ENCODE measurements around the gene P2RX6.
"Not testable (repeated sequence)": the region's sequence is repeated elsewhere in the genome, so short reads cannot be mapped to it uniquely, and the experiment has no call there.

P2RX6 gene

DNA sequence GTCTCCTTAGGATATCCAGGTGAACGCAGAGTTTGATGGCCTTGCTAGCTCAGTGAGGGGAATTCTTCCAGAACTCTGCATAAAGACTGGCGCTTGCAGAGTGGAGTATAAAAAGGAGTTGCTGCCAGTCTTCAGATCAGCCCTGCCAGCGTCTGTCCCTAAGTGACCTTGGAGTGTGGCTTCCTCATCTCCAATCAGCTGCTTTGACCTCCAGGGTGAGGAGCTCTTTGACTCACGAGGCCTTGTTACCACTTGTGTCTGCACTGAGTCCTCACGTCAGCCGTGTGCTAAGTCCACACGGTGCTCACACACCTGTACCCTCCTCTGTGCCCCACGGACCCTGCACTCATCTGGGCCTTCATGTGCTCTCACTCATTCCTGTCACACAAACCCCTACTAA is 45.4 kb downstream of the P2RX6 start:
- DNase-seq: not testable (repeated sequence)

DNA sequence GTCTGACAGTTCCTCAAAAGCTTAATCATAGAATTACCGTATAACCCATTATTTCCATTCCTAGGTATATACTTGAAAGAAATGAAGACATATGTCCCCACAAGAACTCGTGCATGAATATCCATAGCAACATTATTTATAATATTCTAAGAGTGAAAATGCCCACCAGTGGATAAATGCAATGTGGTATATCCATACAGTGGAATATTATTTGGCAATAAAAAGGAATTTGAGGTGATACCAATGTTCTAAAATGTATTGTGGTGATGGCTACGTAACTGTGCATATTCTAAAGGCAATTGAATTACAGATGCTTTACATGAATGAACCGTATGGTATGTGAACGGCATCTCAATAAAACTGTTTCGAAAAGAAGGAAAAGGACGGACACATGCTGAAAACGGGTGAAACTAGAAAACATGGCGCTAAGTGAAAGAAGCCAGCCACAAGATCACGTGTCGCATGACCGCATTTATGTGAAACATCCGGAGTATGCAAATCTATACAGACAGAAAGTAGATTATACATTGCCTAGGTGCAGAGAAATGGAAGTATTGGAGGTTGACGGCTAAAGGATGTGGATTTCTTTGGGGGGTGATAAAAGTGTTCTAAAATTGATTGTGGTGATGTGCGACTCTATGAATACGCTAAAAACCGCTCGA is 46.8 kb downstream of the P2RX6 start:
- DNase-seq: not testable (repeated sequence)

DNA sequence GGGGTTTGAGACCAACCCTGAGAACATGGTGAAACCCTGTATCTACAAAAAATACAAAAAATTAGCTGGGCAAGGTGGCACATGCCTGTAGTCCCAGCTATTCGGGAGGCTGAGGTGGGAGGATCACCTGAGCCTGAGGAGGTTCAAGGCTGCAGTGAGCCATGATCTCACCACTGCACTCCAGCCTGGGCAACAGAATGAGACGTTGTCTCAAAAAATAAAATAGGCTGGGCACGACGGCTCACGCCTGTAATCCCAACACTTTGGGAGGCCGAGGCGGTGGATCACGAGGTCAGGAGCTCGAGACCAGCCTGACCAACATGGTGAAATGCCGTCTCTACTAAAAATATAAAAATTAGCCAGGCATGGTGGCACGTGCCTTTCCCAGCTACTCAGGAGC is 49.5 kb downstream of the P2RX6 start:
- DNase-seq: not testable (repeated sequence)

DNA sequence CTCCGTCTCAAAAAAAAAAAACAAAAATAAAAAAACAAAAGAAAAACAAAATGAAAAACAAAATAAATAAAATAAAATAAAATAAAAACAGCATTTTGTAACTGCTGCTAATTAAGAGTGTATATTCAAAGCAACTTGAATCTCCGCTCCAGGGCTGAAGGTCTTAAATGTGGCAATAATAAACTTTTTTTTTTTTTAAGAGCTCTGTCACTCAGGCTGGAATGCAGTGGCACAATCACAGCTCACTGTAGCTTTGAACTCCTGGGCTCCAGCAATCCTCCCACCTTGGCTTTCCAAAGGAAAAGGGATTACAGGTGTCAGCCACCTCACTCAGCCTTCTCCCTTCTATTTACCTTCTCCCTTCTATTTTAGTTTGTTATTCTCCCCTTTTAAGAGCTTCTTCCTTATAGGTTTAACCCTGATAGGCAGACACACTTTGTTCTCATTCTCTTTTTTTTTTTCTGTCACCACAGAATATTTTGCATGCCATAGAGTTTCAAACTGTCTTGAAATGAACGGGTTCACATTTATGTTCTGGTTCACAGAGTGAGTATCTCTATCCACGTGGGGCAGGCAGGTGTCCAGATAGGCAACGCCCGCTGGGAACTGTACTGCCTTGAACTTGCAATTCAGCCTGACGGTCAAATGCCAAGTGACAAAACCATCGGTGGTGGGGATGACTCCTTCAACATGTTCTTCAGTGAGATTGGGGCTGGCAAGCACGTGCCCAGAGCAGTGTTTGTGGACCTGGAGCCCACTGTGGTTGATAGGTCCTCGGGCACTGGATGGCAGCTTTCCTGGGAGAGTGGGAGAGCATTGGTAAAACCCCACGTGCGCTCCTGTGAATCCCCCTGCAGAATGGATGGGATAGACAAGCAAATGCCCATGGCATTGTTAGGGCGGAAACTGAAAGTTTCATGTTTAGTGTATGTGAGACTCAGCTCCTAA is 50.2 kb downstream of the P2RX6 start:
- no peak for DNase-seq

DNA sequence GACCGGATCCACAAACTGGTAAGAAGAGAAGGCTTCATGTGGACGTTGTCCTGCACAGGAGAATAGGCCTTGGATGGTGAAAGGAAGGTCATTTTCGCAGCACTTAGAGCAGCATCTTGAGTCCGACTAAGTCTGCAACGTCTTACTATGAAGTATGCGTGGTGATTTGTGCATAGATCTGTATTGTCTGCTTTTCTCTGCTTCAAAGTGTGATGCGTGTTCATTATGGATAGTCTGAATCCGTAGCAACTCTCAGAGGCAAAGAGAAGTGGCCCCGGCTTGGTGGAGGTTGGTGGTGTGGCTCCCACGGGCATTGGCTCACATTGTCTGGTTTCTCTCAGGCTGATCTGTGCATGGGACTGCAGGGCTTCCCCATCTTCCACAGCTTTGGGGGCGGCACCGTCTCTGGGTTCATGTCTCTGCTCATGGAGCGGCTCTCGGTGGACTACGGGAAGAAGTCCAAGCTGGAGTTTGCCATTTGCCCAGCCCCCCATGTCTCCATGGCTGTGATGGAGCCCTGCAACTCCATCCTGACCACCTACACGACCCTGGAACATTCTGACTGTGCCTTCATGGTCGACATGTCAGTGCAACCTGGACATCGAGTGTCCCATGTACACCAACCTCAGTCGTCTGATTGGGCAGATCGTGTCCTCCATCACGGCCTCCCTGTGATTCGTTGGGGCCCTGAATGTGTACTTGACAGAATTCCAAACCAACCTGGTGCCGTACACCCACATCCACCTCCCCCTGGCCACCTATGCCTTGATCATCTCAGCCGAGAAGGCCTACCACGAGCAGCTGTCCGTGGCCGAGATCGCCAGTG is 52.3 kb downstream of the P2RX6 start:
- no peak for DNase-seq

DNA sequence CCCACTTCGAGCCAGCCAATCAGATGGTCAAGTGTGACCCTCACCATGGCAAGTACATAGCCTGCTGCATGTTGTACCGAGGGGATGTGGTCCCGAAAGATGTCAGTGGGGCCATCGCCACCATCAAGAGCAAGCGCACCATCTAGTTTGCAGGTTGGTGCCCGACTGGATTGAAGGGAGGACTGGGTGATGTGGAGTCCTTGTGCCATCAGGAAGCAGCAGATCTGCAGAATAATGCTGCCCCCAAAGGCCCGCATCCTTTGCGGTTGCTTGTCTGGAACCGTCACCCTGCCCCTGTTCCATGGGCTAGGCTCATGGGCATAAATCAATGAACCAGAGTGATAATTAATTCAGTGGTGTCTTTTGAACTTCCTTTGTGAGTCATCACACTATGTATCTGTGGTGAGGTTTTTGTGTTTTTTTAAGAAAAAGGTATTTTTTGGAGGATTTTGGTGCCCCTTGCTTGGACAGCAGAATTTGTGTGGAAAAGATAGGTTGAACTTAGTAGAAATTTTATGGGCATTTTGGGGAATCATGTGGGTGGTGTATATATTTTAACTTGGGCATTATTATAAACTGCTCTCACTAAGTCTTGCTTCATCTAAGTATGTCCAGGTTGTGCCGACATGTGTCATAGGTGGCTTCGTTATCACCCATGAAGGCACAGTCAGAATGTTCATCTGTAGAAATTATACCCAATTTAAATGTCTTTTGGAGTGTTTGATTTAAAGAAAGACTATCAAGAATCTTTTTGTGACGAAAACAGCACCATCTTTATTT is 53.1 kb downstream of the P2RX6 start:
- no peak for DNase-seq

DNA sequence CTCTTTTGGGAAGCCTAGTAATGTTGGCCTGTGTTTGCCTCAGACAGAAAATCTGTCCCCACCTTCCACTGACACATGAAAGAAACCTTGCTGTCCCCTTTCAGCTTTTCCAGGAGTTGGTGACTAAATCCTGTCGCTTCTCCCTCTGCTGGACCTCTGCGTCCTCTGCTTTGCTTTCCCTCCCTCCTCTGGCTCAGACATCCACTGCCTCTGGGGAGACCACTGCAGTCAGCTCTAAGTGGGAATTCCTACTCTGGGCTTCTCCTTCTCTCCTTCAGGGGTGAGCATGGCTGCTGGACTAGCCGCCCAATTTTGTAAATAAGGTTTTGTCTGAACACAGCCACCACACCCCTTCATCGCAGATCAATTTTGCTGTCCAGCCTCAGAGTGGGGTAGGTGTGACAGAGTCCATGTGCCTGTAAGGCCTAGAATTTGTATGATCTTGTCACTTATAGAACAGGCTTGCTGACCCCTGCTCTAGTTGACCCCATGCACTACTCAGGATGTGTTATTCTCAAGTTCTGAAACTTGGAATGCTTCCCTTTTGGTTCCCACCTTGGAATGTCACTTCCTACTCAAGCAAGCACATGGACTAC is 53.8 kb downstream of the P2RX6 start:
- no peak for DNase-seq

DNA sequence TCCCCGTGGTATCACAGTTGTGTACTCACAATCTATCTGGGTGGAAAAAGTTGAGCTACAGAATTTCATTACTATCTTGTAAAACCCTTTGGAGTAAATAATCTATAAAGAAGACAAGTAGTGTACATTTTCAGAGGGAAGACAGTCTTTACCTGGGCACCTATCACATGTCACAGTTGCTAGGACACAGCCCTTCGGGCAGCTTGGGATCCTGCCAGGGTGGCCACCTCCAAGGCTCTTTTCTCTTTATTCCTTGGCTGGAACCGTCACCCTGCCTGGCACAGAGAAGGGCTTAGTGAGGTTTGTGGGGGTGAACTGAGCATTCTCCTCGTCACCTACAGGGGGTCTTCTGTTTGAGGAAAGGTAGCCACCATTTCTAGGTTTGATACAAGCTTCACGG is 54.4 kb downstream of the P2RX6 start:
- DNase-seq: no peak

DNA sequence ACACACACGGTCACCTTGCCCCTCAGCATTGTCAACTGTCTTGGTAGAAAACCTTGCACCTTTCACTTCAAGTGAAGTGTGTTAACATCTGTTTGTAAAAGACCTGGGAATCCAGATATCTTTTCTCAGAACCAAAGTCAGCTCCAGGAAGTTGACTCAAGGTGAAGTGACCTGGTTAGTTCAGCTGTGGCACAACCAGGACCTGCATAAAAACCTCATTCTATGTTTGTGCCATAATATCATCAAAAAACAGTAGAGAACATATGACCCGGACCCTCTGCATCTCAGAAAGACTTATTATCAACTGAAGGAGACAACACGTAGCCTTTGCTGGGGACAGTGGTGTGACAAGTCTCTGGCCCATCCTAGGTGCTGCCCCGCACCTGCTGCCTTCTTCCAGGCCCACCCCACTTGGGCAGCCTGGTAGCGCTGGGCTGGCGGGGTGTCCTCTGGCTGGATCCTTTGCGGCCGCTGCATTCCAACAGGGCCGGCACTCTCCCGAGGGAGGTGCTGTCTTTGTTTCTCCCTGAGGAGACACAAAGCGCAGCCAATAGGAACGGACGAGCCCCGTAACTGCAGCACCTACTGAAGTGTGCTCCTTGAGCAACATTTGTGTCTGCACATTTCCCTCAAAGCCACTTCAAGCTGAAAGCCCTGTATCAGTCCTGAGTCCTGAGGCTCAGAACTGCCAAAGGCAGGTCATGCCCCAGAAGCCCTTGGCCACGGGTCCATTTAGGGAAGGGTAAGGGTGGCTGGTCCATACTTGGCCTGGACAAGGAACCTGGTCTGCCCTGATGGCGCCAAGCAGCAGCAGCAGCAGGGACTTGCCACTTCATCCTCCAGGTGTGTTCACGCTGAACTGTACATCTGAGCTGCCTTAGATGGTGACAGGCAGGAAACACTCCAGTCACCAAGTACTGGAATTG is 56.0 kb downstream of the P2RX6 start:
- DNase-seq: no peak

DNA sequence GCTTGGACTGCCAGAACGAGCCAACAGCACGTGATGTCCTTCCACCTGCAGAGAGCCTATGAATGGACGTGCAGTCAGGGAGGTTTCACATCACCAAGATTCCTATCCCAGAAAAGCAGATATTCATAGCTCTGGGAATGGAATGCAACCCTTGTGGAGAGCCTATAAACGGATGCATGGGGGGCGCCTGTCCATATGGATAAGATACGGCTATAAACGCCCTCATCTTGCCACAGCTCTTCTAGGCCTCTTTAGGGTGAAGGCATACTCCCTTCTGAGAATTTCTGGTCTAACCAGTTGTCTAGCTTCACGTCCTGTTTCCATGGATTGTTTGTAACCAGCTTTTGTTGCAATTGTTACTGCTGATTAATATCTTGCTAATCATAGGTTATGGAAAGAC is 56.8 kb downstream of the P2RX6 start:
- not testable (repeated sequence) for DNase-seq

DNA sequence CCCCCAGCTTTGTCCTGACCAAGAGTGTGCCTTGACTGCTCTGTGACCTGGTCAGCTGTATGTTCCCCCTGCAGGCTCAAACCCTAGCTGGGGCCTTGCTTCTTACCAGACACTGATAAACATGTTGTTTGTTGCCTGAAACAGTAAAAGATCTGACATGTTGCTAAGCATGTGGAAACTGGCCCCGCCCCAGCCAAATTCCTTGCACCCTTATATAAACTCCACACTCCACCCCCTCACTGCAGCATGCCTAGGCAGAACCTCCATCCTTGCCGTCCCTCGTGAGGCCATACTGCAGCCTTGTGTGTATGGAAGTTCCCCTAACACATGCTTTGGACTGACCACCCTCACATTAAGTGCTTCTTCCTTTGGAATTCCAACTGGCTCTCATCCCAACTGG is 58.1 kb downstream of the P2RX6 start:
- no peak for DNase-seq

DNA sequence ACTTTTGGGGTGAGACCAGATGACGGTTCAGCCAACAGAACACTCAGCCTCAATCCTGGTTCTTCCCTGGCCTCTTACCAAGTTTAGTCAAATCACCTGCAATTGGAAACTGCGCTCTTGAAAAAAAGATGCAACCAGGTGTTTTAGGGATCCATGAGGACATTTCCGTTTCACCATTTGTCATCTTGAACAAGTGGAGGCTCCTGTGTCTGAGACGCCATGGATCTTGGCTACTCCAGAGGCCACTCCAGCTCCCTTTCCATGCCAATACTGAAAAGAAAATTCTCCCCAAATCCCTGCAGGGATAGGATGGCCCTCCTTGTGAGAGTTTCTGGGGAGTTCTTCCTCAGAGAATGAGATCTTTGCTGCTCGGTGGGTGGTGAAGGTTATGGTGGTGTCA is 58.5 kb downstream of the P2RX6 start:
- no peak for DNase-seq

DNA sequence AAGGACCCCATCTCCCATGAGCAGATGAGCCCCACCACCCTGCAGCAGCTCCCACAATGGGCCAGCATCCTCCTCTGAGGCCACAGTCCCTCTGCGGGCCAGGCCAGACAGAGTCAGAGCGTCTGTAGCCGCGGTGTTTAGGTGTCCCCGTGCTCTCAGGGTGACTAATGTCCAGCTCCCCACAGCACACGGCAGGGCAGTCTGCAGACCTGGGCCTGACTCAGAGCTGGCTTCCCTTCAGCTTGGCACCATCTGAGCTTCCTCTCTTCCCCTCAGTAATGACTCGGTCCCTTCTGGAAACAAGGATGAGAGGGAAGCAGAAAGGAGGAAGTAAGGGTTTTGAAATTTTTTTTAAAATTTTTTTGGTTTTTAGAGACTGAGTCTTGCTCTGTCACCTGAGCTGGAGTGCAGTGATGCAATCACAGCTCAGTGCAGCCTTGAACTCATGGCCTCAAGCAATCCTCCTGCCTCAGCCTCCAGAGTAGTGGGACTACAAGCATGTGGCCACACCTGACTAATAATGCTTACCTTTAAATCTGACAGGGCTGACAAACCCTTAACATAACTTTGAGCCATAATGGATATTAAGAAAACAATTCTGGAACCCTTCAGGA is 59.2 kb downstream of the P2RX6 start:
- no peak for DNase-seq

DNA sequence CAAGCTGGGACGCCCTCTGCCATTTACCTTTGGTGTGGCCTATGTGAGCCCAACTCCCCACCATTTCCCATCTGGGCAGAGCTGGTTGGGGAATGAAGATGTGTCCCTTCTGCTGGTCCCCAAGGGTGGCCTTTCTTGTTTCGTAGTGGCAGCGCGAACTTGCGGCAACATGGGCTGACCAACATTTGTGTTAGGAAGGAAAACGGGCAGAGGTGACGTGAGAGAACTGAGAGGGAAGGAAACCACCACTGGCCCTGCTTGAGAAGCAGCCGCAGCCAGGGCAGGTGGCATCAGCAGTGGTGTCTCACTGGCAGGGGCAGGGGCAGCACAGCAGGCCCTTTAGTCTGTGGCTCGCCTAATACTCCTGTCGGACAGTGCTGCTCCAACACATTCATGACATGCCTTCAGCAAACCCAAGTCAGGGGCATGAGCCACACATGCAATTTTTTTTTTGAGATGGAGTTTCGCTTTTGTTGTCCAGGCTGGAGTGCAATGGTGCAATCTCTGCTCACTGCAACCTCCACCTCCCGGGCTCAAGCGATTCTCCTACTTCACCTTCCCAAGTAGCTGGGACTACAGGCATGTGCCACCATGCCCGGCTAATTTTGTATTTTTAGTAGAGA is 60.7 kb downstream of the P2RX6 start:
- DNase-seq: no peak

DNA sequence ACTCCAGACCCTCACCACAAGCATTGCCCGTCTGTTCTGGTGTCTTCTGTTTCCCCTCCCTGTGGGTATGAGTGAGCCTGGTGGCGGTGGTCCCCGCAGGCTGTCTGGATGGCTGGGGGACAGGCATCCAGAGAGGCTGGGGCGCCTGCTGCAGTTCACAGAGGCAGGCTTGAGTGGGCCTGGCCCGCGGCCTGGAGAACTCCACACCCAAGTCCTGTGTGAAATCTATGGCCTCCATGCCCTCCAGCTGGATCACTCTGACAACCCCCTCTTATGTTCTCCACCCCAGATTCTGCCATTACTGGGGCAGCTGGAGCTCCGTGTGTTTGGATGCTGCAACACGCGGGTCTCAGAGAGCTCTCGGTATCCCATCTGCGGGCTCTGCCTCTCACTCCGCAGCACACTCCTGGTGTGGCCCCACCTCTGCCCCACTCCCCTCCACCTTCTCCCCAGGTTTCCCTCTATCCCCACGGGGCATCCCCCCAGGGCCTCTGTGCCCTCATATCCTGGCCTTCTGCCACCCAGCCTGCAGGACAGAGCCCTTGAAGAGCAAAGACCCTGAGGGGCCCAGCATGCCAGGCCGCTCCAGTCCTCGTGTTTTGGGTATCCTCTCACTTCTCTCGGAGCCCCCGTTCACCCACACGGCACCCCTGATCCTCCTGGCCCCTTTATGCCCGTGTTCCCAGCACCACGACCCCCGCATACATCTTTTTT is 62.1 kb downstream of the P2RX6 start:
- no peak for DNase-seq

Data from activated CD4-positive, alpha-beta T cell treated with anti-CD3 and anti-CD28 coated beads for 4 hours (primary cell).